Measurements from ENCODE around the gene C3orf49.

The C3orf49 gene

DNA sequence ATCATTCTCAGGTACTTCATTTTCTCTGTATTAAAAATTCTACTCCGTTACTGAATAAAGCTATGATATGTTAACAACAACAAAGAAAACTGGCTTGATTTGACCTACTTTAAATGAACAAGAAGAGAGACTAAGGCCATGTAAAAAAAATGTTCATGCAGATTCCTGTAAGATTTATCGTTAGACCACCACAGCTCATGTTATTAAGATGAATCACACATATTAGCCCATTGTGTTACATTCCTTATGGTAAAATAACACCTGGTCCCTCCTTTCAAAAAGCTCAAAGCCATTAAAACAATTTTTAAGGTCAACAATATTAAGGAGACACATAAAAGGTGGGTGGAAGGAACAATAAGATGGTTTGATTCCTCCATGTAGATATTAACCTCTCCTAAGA, 38.2 kb downstream of the C3orf49 start:
- TF ChIP-seq, protein P1, sequence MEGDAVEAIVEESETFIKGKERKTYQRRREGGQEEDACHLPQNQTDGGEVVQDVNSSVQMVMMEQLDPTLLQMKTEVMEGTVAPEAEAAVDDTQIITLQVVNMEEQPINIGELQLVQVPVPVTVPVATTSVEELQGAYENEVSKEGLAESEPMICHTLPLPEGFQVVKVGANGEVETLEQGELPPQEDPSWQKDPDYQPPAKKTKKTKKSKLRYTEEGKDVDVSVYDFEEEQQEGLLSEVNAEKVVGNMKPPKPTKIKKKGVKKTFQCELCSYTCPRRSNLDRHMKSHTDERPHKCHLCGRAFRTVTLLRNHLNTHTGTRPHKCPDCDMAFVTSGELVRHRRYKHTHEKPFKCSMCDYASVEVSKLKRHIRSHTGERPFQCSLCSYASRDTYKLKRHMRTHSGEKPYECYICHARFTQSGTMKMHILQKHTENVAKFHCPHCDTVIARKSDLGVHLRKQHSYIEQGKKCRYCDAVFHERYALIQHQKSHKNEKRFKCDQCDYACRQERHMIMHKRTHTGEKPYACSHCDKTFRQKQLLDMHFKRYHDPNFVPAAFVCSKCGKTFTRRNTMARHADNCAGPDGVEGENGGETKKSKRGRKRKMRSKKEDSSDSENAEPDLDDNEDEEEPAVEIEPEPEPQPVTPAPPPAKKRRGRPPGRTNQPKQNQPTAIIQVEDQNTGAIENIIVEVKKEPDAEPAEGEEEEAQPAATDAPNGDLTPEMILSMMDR (IDR thresholded peaks at IDR 0.05; ENCODE audit: low read depth, low read length): no peak
- peak; percentile 22 for DNase-seq (ENCODE audit: low read depth, low spot score)
- in situ Hi-C loops (cut with HindIII; ENCODE audit: low sequenced_read_pairs): no loop called here
- no peak overlapping the region for H3K4me3 ChIP-seq (ENCODE audit: low read depth, low read length)

DNA sequence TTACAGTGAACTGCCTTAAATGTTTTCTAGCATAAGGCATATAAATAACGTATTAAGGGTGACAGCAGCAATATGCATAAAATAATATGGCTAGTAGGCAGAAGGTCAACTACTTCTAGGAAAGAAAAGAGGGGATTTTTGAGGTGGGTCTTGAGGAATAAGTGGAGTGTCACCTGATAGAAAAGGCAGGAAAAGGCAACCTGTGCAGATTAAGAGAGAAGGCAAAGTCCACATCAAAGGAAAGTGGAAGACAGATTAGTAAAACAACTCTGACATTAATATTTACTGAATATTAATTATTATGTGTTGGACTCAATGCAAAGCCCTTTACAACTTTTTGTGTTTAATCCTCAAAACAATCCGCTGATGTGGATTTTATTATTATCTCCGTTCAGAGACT, 41.7 kb downstream of the C3orf49 start:
- no peak for DNase-seq (ENCODE audit: low read depth, low spot score)
- no peak overlapping the region for H3K4me3 ChIP-seq (ENCODE audit: low read depth, low read length)
- in situ Hi-C loops (cut with HindIII; ENCODE audit: low sequenced_read_pairs): no loop called here
- TF ChIP-seq, protein P1 (IDR thresholded peaks at IDR 0.05; ENCODE audit: low read depth, low read length): no peak

DNA sequence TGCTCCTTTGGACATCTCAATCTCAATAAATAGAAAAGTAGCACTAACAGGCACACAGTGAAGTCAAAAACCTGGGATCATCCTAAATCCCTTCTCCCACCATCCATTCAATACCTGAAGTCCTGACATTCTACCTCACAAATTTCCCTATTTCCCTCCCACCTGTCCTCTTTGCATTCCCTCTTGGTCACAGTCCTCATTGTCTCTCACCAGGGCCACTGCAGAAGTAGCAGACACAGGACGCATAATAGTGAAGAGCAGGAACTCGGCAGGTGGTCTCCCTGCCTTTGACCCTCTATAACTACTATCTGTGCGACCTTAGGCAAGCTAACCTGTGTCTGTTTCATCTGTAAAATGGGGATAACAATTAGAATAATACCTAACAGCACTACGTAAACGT, 42.2 kb downstream of the C3orf49 start:
- in situ Hi-C loops (cut with HindIII; ENCODE audit: low sequenced_read_pairs): no loop called here
- H3K4me3 ChIP-seq (ENCODE audit: low read depth, low read length): no peak overlapping the region
- TF ChIP-seq, protein P1 (IDR thresholded peaks at IDR 0.05; ENCODE audit: low read depth, low read length): no peak

DNA sequence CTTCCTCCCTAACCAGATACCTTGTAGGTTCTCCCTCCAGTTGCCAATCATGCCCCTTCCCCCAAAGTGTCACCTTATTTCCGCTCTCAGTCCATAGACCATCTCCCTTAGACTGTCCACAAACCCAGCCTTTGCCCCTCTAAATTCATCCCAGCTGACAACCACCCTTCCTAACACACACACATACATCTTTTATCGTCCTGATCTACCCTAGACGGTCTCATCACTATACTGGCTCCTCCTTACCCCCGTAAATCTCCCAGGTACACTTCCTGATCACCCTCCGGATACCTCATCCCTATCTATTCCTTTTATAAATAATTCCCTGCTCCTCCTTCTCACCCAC, 43.7 kb downstream of the C3orf49 start:
- H3K4me3 ChIP-seq (ENCODE audit: low read depth, low read length): peak overlapping the region; percentile 92
- in situ Hi-C loops (cut with HindIII; ENCODE audit: low sequenced_read_pairs): no loop called here
- DNase-seq (ENCODE audit: low read depth, low spot score): no peak
- TF ChIP-seq, protein P1 (IDR thresholded peaks at IDR 0.05; ENCODE audit: low read depth, low read length): no peak

More for the DNA sequence above, 42.2 kb downstream of the C3orf49 start:
- no peak for DNase-seq (ENCODE audit: low read depth, low spot score)

DNA sequence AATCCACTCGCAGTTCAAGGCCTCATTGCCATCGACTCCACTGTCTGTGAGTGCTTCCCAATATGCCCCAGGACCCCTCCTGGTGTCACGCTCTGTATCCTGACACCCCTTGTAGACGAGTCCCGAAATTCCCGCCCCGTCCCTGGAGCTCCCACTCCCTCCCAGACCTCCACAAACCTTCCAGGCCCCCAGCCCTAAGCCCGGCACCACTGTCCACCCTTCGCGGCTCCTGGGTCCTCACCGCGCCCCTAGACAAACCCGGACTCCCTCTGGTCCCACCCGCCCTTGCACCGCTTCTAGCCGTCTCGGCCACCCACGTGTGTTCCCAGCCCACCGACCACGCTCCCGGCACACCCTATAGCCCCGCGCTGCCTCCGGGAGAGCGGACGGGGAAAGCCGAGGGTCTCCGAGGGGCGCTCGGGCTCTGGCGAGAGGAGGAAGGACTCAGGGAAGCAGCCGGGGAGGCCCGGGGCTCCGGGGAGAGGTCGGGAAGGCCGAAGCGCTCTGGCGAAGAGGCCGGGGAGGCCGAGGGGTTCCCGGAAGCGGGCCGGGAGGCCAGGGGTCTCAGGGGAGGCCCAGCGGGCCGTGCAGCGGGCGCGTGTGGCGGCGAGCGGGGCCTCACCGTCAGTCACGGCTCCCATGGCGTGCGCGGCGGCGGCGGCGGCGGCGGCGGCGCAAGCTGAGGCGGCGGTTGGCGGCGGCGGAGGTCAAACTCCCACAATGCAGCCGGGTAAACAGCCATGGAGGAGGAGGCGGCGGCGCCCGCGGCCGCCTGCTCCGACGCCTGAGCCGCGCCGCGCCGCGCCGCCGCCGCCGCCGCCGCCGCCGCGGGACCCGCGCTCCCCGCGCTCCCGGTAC, 44.3 kb downstream of the C3orf49 start, which contains the start of the genes ATXN7 and THOC7:
Gene ATXN7 (plus strand): TSS at position 718 of the 858 bp plus-strand sequence. CDS start 48,732 bp downstream, outside the sequence.
Gene THOC7 (minus strand): TSS at position 656 of the 858 bp plus-strand sequence. CDS start 15 bp downstream, at position 641.
- TF ChIP-seq, protein P1 (IDR thresholded peaks at IDR 0.05; ENCODE audit: low read depth, low read length): no peak
- H3K4me3 ChIP-seq (ENCODE audit: low read depth, low read length): peak within 1 kb of the TSS; percentile 92
- in situ Hi-C loops (cut with HindIII; ENCODE audit: low sequenced_read_pairs): no loop called here
- DNase-seq (ENCODE audit: low read depth, low spot score): peak; percentile 57

DNA sequence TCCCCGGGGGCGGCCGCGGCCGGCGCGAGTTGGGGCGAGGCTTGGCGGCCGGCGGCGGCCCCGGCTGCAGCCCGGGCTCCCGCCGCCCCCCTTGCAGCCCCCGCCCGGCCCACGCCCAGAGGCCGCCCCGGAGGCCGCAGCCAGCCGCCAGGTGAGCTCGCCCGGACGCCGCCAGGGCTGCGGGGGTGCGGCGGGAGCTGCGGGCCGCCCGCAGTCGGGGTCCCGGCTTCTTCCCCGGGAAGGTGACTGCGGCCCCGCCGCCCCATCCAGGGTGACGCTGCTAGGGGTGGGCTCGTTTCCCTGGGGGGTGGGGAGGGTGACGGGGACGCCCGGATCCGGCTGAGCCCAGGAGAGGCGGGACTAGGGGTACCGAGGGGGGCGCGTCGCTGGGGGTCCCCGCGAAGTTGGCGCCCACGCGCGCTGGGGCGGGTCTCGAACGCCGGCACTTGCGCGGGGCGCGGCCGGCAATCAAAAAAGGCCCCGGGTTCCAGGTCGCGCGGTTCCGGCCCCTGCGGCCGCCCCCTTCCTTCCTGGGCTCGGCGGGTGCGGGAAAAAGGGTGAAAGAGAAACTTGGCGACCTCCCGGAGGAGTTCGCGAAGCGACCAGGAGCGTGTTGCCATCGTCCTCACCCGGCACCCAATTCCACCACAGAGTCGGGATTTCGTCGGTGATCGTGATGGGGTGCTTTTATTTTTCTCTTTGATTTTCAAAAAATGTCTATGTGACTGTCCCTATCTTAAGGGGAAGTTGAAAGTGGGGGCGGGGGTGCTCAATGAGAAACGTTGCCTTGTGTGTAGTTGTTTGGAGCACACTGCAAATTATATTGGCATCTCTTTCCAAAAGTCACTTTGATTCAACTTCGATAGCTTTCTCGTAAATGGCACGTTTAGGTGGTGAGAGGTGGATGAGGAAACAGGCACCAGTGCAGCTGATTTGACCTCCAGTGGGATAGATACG, 45.2 kb downstream of the C3orf49 start:
- TF ChIP-seq, protein P1 (IDR thresholded peaks at IDR 0.05; ENCODE audit: low read depth, low read length): no peak
- no peak for DNase-seq (ENCODE audit: low read depth, low spot score)
- in situ Hi-C loops (cut with HindIII; ENCODE audit: low sequenced_read_pairs): no loop called here
- H3K4me3 ChIP-seq (ENCODE audit: low read depth, low read length): peak overlapping the region; percentile 92
